Retinal pigment epithelial cell (primary cell): ENCODE results near the gene RDM1.

ENCODE experiments used
- DNase-seq: peaks from one replicate; pipeline ENCODE4 v3.0.0-alpha.2; 2010; ENCODE audit warnings: low read depth
- H3K4me3 ChIP-seq: 2 replicates; pipeline ENCODE4 v1.5.1; 2011; ENCODE audit warnings: mild to moderate bottlenecking, low read length, control low read depth, moderate library complexity
- TF ChIP-seq, protein P1 (sequence below): conservative IDR thresholded peaks from 2 replicates; pipeline ENCODE4 v1.5.1; 2011; ENCODE audit warnings: low read depth, low read length, control low read depth, inconsistent platforms

The RDM1 gene

DNA sequence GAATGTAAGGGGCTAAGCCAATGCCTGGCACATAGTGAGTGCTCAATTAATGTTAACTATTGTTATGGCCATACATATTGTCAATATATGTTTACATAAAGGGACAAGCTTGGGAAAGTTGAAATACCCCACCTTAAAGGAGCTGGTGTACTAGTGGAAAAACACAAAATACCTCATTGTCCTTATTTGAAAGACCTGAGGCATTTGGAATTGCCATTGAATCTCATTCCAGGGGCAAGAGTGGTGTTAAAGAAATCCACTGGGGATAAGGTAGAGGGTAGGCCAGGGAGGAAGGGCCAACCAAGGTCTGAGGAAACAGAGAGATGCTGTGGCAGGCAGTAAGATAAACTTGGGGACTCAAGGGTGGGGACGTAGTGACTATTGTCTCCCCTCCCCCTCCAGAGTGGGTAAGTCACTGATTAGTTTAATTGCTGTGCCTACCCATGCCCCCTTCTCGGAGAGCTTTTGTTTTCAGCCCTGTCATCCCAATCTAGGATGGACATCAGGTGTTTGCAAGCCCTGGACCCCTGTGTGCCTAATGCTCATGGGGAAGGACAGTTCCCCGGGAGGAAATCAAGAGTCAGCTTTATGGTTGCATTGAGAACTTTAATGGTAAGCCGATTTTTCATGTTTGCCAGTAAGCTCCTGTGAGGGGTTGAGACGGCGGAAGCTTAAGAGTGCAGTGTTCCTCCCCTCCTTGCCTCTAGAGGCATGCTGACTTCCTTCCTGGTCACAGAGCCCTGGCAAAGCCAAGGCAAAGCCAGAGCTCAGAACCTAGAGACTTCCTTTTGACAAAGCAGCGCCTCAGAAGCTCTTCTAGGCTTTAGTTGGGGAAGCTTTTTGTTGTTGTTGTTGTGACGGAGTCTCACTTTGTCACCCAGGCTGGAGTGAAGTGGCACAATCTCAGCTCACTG lies 59.4 kb downstream of the RDM1 start:
- no peak for DNase-seq
- no peak overlapping the region for H3K4me3 ChIP-seq
- TF ChIP-seq, protein P1, sequence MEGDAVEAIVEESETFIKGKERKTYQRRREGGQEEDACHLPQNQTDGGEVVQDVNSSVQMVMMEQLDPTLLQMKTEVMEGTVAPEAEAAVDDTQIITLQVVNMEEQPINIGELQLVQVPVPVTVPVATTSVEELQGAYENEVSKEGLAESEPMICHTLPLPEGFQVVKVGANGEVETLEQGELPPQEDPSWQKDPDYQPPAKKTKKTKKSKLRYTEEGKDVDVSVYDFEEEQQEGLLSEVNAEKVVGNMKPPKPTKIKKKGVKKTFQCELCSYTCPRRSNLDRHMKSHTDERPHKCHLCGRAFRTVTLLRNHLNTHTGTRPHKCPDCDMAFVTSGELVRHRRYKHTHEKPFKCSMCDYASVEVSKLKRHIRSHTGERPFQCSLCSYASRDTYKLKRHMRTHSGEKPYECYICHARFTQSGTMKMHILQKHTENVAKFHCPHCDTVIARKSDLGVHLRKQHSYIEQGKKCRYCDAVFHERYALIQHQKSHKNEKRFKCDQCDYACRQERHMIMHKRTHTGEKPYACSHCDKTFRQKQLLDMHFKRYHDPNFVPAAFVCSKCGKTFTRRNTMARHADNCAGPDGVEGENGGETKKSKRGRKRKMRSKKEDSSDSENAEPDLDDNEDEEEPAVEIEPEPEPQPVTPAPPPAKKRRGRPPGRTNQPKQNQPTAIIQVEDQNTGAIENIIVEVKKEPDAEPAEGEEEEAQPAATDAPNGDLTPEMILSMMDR, result no peak

DNA sequence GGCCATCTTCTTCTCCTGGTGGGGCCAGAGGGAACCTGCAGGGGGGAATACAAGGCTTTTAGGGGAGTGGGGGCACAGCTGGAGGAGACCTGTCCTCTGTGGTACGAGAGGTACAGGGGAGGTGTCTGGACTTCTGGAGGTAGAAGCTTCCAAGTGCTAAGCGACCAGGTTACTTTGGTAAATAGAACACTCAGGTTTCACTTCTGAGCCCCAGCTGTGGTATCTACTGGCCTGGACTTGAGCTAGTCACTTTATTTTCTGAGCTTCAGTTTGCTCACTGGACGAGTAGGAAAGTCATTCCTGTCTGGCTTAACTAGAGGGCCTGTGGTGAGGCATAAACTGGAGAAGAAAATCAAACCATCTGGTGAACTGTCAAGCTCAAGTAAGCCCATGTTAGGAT lies 61.8 kb downstream of the RDM1 start, which contains the start of gene HEATR9:
HEATR9 (minus strand) TSS at position 155 of the 400 bp plus-strand sequence; CDS start at position 6, 149 bp downstream.
- no peak for DNase-seq
- H3K4me3 ChIP-seq, result no peak within 1 kb of the TSS
- TF ChIP-seq, protein P1, result no peak
